ENCODE measurements around the gene FAM20C.
A peak's percentile ranks its signal among the peaks of the same experiment; 100 is the strongest.

FAM20C gene

GRCh38 chr7:191981-192649, at the start of gene FAM20C:
Gene FAM20C, plus strand, starts transcription at chr7:192571. Its CDS starts 629 bp downstream, at chr7:193200.
- no peak for DNase-seq

GRCh38 chr7:143145-143751, 49.1 kb upstream of the FAM20C start:
- no peak for DNase-seq

GRCh38 chr7:143811-144453, 48.4 kb upstream of the FAM20C start:
- DNase-seq, result no peak

GRCh38 chr7:144454-144826, 47.9 kb upstream of the FAM20C start:
- DNase-seq, result no peak

- DNase-seq, result no peak
Measured at GRCh38 chr7:145863-146262, 46.5 kb upstream of the FAM20C start.

GRCh38 chr7:148543-148931, 43.8 kb upstream of the FAM20C start:
- DNase-seq, result no peak

GRCh38 chr7:148932-149790, 43.2 kb upstream of the FAM20C start:
- peak; percentile 95 for DNase-seq

- DNase-seq, result peak; percentile 22
Measured at GRCh38 chr7:149791-150636, 42.4 kb upstream of the FAM20C start.

GRCh38 chr7:150811-151221, 41.6 kb upstream of the FAM20C start:
- DNase-seq, result no peak

- DNase-seq, result no peak
Measured at GRCh38 chr7:151346-152050, 40.9 kb upstream of the FAM20C start.

- DNase-seq, result no peak
Measured at GRCh38 chr7:152702-153391, 39.5 kb upstream of the FAM20C start.

- no peak for DNase-seq
Measured at GRCh38 chr7:153604-154003, 38.8 kb upstream of the FAM20C start.

- no peak for DNase-seq
Measured at GRCh38 chr7:154096-154799, 38.1 kb upstream of the FAM20C start.

- no peak for DNase-seq
Measured at GRCh38 chr7:155469-155900, 36.9 kb upstream of the FAM20C start.

GRCh38 chr7:156111-157007, 36.0 kb upstream of the FAM20C start:
- DNase-seq, result no peak

- no peak for DNase-seq
Measured at GRCh38 chr7:157008-157310, 35.4 kb upstream of the FAM20C start.

GRCh38 chr7:157771-158625, 34.4 kb upstream of the FAM20C start:
- DNase-seq, result no peak

- DNase-seq, result no peak
Measured at GRCh38 chr7:158771-159170, 33.6 kb upstream of the FAM20C start.
